ENCODE measurements around the gene SULT1E1.

DNA sequence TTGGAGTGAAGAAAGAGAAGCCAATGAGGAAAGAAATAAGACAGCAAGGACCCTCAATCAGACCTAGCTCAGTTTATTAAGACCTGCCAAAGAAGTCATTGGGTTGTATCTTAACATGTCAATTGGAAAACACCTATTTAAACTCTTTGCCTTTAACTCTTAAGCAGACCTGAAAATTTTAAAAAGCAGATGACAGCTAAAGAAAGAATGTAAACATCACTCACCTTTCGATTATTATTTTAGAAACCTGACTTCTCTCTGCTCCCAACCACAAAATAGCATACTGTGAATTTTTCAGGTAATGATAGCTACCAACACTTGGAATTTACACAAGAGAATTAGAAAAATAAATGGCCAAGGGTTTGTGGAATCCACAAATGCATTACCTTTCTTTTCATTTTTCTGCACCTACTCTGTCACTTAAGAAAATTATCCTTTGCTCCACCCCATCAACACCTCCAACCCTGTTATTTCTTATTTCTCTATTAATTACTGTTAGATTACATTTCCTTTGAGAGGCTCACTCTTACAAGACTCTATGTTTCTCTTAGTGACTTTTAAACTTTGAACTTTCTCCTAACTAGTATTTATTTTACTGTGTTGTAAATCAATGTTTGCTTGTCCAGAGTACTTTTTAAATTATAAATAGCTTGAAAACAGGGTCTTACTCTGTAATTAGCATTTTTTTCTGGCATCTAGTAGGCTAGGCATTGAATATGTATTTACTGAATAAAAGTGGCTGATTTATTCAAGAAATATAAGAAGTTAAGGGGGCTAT lies 765 bp upstream of the SULT1E1 start:
- TF ChIP-seq, protein P1, sequence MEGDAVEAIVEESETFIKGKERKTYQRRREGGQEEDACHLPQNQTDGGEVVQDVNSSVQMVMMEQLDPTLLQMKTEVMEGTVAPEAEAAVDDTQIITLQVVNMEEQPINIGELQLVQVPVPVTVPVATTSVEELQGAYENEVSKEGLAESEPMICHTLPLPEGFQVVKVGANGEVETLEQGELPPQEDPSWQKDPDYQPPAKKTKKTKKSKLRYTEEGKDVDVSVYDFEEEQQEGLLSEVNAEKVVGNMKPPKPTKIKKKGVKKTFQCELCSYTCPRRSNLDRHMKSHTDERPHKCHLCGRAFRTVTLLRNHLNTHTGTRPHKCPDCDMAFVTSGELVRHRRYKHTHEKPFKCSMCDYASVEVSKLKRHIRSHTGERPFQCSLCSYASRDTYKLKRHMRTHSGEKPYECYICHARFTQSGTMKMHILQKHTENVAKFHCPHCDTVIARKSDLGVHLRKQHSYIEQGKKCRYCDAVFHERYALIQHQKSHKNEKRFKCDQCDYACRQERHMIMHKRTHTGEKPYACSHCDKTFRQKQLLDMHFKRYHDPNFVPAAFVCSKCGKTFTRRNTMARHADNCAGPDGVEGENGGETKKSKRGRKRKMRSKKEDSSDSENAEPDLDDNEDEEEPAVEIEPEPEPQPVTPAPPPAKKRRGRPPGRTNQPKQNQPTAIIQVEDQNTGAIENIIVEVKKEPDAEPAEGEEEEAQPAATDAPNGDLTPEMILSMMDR (IDR thresholded peaks at IDR 0.05; ENCODE audit: insufficient read depth, low read length), result no peak
- no peak for TF ChIP-seq POLR2AphosphoS5 (IDR thresholded peaks at IDR 0.05; ENCODE audit: low read depth)

All from HL-60 (cell line).